Naive thymus-derived CD4-positive, alpha-beta T cell (primary cell): Measurements from ENCODE around the gene SLC44A5. TPM values are rescaled to one million over a fixed set of nuclear protein-coding genes. Genes with fewer than 3 reads are reported as not detected.
"Not testable (repeated sequence)": the region's sequence is repeated elsewhere in the genome, so short reads cannot be mapped to it uniquely, and the experiment has no call there.

ENCODE experiments used
- ATAC-seq: fragments of 150-1000 bp; cut with Tn5 transposase; 2 replicates; pipeline ENCODE4 v1.10.0; 2021; ENCODE audit warnings: mild to moderate bottlenecking, moderate library complexity
- CTCF ChIA-PET: fragments of 350-600 bp; sonication (Branson Sonifier 250); formaldehyde crosslinking; loops from one replicate; lab custom pipeline; 2021; ENCODE audit warnings: antibody characterized with exemption; lab: Charles Lee
- POLR2A ChIA-PET: fragments of 350-600 bp; sonication (Branson Sonifier 250); formaldehyde crosslinking; loops from one replicate; lab custom pipeline; 2021; ENCODE audit warnings: antibody characterized with exemption, inconsistent platforms; lab: Charles Lee
- DNase-seq, 9 donors: peaks; one replicate each; pipeline versions ENCODE4 v3.0.0 to v3.0.0-alpha.2; 2020 to 2022; ENCODE audit warnings: mixed read lengths in 1 of 9
- H3K27ac ChIP-seq: one replicate; pipeline ENCODE4 v1.7.0; 2013; ENCODE audit warnings: mild to moderate bottlenecking, low read depth, low read length, moderate library complexity
- H3K27me3 ChIP-seq, 2 donors: one replicate each; pipeline ENCODE4 v1.7.0; 2013; ENCODE audit warnings: low read length in 2 of 2, mild to moderate bottlenecking in 2 of 2, moderate library complexity in 2 of 2; ENCODE audit not compliant: control insufficient read depth in 2 of 2, insufficient read depth in 2 of 2
- H3K36me3 ChIP-seq, 3 experiments: 1 replicate in 2 of 3; 2 replicates in 1 of 3; pipeline ENCODE4 v1.7.0; 2013; ENCODE audit warnings: low read length in 3 of 3, mild to moderate bottlenecking in 3 of 3, moderate library complexity in 1 of 3; ENCODE audit not compliant: insufficient read depth in 3 of 3, control insufficient read depth in 2 of 3
- H3K4me1 ChIP-seq, 2 donors: one replicate each; pipeline ENCODE4 v1.7.0; 2013; ENCODE audit warnings: low read length in 2 of 2, mild to moderate bottlenecking in 2 of 2, moderate library complexity in 1 of 2; ENCODE audit not compliant: control insufficient read depth in 2 of 2, insufficient read depth in 2 of 2
- H3K4me3 ChIP-seq: 2 replicates; pipeline ENCODE4 v1.7.0; 2013; ENCODE audit warnings: mild to moderate bottlenecking, low read length
- H3K9me3 ChIP-seq, 3 experiments: 1 replicate in 2 of 3; 2 replicates in 1 of 3; pipeline ENCODE4 v1.7.0; 2013; ENCODE audit warnings: low read length in 3 of 3; ENCODE audit not compliant: control insufficient read depth in 2 of 3
- H3K27ac Mint-ChIP-seq, 9 donors: one replicate each; pipeline ENCODE4 v1.8.0; 2020 to 2022; ENCODE audit warnings: mixed read lengths in 9 of 9, mild to moderate bottlenecking in 8 of 9, moderate library complexity in 5 of 9, inconsistent platforms in 2 of 9
- H3K27me3 Mint-ChIP-seq, 5 donors: one replicate each; pipeline ENCODE4 v1.8.0; 2021 to 2022; ENCODE audit warnings: mixed read lengths in 5 of 5, mild to moderate bottlenecking in 1 of 5
- H3K36me3 Mint-ChIP-seq, 5 donors: one replicate each; pipeline ENCODE4 v1.8.0; 2020 to 2022; ENCODE audit warnings: mixed read lengths in 5 of 5, mild to moderate bottlenecking in 3 of 5, inconsistent platforms in 1 of 5
- H3K4me1 Mint-ChIP-seq, 7 donors: one replicate each; pipeline ENCODE4 v1.8.0; 2020 to 2022; ENCODE audit warnings: mixed read lengths in 7 of 7, mild to moderate bottlenecking in 3 of 7, inconsistent platforms in 1 of 7
- H3K4me3 Mint-ChIP-seq, 10 donors: one replicate each; pipeline ENCODE4 v1.8.0; 2020 to 2022; ENCODE audit warnings: mild to moderate bottlenecking in 10 of 10, mixed read lengths in 10 of 10, moderate library complexity in 6 of 10, inconsistent platforms in 2 of 10
- H3K9me3 Mint-ChIP-seq, 11 donors: one replicate each; pipeline ENCODE4 v1.8.0; 2020 to 2022; ENCODE audit warnings: mixed read lengths in 11 of 11, mild to moderate bottlenecking in 4 of 11, inconsistent platforms in 1 of 11, moderate library complexity in 1 of 11
- intact Hi-C, 2 donors: fragments of 100-400 bp; cut with micrococcal nuclease; formaldehyde crosslinking; loops; one replicate each; pipeline ENCODE4 v1.15.1; 2023
- polyA plus RNA-seq, 2 donors: library from polyadenylated mRNA; unstranded; fragments of 300-500 nt; fragmentation: Illumina TruSeq; gene quantifications; one replicate each; pipeline ENCODE4 v1.2.3, GENCODE V29; 2021
- total RNA-seq, 6 experiments: library from RNA in 5 of 6; stranded (reverse) in 5 of 6; gene quantifications; 1 replicate in 5 of 6; 2 replicates in 1 of 6; pipeline ENCODE4 v1.2.3 and lab custom pipeline; 2021 to 2026

The SLC44A5 gene
- total and polyA plus RNA-seq, 7 experiments from 2014 or later, result 0.92 to 6.0 (median 3.0) TPM; not detected in 3

DNA sequence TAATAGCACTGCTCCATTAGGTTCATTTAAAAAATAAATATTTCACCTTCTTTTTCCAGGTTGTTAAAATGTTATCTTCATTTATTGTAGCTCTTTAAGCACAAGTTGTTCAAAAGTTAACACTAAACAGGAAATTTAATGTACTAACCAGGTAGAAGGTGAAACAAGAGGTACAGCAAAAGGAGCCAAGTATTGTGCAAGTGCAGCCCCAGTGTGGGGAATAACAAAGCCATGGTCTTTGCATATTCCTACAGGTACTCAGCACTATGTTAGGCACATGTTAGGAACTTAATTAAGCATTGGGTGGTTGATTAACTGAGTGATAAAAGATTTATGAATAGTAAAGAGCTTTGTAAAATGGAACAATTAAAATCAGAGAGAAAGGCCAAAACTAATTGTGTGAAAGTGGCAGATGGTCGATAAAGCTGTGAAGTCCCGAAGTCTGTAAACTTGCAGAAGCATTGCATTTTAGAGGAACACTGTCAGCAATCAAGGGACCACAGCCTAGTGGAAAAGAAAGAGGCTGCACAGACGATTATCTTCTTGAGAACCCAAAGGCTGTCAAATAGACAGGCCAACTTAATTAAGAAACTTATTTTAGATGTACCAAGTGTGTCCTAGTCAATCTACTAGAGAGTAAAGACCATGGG, 185.8 kb downstream of the SLC44A5 start:
- ChIA-PET CTCF (no interaction called here), POLR2A (no interaction called here)
- no peak overlapping the region for H3K4me3 Mint-ChIP-seq

DNA sequence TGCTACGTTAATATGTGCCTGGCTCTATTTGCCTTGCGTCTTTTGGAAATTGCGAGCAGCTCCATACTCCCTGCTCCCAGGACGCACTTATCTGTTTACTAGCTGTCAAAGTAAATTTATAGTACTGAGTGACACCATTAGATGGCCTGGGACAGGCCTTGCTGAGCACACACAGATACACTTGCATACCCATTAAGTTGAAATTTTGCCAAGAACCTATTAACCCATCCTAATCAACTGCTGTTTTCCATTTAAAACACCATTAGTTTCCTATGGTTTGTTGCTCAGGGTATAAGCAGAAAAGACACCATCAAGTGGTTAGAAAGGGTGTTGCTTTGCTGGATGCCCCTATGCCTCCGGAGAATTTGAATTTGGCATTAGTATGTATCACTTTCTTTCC, 187.3 kb downstream of the SLC44A5 start:
- DNase-seq, result no peak
- Mint-ChIP-seq H3K4me3 (no peak overlapping the region), H3K27ac (no peak overlapping the region), H3K36me3 (no peaks in the 10 kb centered on the region), H3K9me3 (peaks cover 0 to 3% (median 0%) of the 10 kb centered on the region in 11 donors), H3K27me3 (no peaks in the 10 kb centered on the region), H3K4me1 (no peaks in the 10 kb centered on the region)
- Histone ChIP-seq H3K36me3 (no peaks in the 10 kb centered on the region), H3K27me3 (no peaks in the 10 kb centered on the region), H3K4me3 (no peak overlapping the region), H3K4me1 (no peaks in the 10 kb centered on the region), H3K27ac (no peak overlapping the region), H3K9me3 (no peaks in the 10 kb centered on the region)
- ChIA-PET POLR2A (no interaction called here), CTCF (no interaction called here)
- intact Hi-C loops, result loop anchor here in 1 of 2 donors (1.0 kb wide), 1 partner anchor 158 kb away; no protein-coding TSS in a partner anchor
- ATAC-seq, result no peak

More for the DNA sequence above, 185.8 kb downstream of the SLC44A5 start:
- Mint-ChIP-seq H3K36me3 (no peaks in the 10 kb centered on the region), H3K27ac (no peak overlapping the region), H3K4me1 (no peaks in the 10 kb centered on the region), H3K9me3 (peaks cover 0 to 8% (median 0%) of the 10 kb centered on the region in 11 donors), H3K27me3 (no peaks in the 10 kb centered on the region)
- intact Hi-C loops, result no loop called here
- ATAC-seq (no peak), DNase-seq (no peak)
- Histone ChIP-seq H3K4me3 (no peak overlapping the region), H3K27me3 (no peaks in the 10 kb centered on the region), H3K4me1 (no peaks in the 10 kb centered on the region), H3K36me3 (no peaks in the 10 kb centered on the region), H3K9me3 (no peaks in the 10 kb centered on the region), H3K27ac (no peak overlapping the region)

DNA sequence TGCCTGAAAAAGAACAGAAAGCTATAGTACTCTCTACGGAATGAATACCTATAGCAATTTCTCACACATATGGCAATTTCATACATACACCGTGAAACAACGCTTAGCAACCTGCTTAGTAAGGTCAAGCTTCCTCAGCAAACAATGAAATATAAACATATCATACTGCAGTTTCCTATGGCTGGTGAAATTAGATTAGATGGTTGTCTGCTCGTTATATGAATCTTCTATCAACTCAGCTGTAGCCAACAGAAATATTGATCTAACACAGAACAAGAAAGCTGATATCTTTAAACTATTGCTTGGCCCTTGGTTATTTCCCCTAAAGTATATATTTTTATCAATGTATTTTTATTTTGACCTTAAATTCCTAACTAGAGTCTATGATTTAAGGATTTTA, 187.8 kb downstream of the SLC44A5 start:
- DNase-seq (no peak), ATAC-seq (no peak)
- no peak overlapping the region for H3K27ac ChIP-seq
- intact Hi-C loops, result loop anchor here in 1 of 2 donors (1.0 kb wide), 1 partner anchor 158 kb away; no protein-coding TSS in a partner anchor
- peaks cover 0 to 3% (median 0%) of the 10 kb centered on the region in 11 donors for H3K9me3 Mint-ChIP-seq
- H3K27me3 Mint-ChIP-seq, result peaks cover 0 to 4% (median 0%) of the 10 kb centered on the region in 5 donors
- no peaks in the 10 kb centered on the region for H3K4me1 ChIP-seq
- POLR2A ChIA-PET, result no interaction called here
- no peaks in the 10 kb centered on the region for H3K36me3 ChIP-seq
- H3K27me3 ChIP-seq, result no peaks in the 10 kb centered on the region
- CTCF ChIA-PET, result no interaction called here
- H3K4me3 ChIP-seq, result no peak overlapping the region
- H3K36me3 Mint-ChIP-seq, result no peaks in the 10 kb centered on the region
- H3K9me3 ChIP-seq, result no peaks in the 10 kb centered on the region
- no peak overlapping the region for H3K27ac Mint-ChIP-seq
- H3K4me3 Mint-ChIP-seq, result no peak overlapping the region
- no peaks in the 10 kb centered on the region for H3K4me1 Mint-ChIP-seq

DNA sequence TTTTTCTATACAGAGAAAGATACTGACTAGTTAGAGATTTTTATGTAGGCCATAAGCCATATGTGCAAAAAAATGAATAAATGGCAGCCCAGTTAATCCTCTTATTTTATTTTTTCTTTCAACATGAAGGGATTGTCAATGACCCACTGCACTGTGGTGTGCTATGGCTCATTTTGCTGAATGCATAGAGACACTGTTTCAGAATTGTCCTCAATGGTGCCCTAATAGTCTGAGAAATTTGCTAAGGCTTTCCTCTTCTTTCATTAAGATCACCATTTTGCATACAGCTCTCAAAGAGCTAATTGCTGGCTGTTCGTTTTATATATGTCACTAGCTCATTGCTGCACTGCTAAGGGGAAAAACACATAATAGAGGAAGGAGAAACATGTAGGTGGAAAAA, 189.5 kb downstream of the SLC44A5 start:
- Mint-ChIP-seq H3K4me3 (no peak overlapping the region), H3K9me3 (peaks cover 0 to 8% (median 5%) of the 10 kb centered on the region in 11 donors), H3K36me3 (no peaks in the 10 kb centered on the region), H3K27me3 (peaks cover 0 to 4% (median 0%) of the 10 kb centered on the region in 5 donors), H3K27ac (no peak overlapping the region), H3K4me1 (no peaks in the 10 kb centered on the region)
- ATAC-seq, result no peak
- Histone ChIP-seq H3K36me3 (no peaks in the 10 kb centered on the region), H3K4me3 (no peak overlapping the region), H3K27ac (no peak overlapping the region), H3K27me3 (no peaks in the 10 kb centered on the region), H3K9me3 (no peaks in the 10 kb centered on the region), H3K4me1 (no peaks in the 10 kb centered on the region)
- DNase-seq, result no peak
- intact Hi-C loops, result no loop called here
- POLR2A ChIA-PET, result no interaction called here
- CTCF ChIA-PET, result no interaction called here

DNA sequence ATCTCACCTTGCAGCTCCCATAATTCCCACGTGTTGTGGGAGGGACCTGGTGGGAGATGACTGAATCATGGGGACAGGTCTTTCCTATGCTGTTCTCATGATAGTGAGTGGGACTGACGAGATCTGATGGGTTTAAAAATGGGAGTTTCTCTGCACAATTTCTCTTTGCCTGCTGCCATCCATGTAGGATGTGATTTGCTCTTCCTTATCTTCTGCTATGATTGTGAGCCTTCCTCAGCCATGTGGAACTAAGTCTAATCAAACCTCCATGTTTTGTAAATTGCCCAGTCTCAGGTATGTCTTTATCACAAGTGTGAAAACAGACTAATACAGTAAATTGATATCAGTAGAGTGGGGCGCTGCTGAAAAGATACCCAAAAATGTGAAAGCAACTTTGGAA, 195.7 kb downstream of the SLC44A5 start:
- Histone ChIP-seq H3K4me1 (no peaks in the 10 kb centered on the region), H3K27ac (no peak overlapping the region), H3K4me3 (no peak overlapping the region), H3K9me3 (no peaks in the 10 kb centered on the region), H3K27me3 (no peaks in the 10 kb centered on the region), H3K36me3 (no peaks in the 10 kb centered on the region)
- no peaks in the 10 kb centered on the region for H3K4me1 Mint-ChIP-seq
- intact Hi-C loops, result no loop called here
- no peak overlapping the region for H3K27ac Mint-ChIP-seq
- peaks cover 0 to 8% (median 5%) of the 10 kb centered on the region in 11 donors for H3K9me3 Mint-ChIP-seq
- peaks cover 0 to 4% (median 0%) of the 10 kb centered on the region in 5 donors for H3K27me3 Mint-ChIP-seq
- ATAC-seq, result no peak
- CTCF ChIA-PET, result no interaction called here
- POLR2A ChIA-PET, result no interaction called here
- no peak overlapping the region for H3K4me3 Mint-ChIP-seq
- H3K36me3 Mint-ChIP-seq, result no peaks in the 10 kb centered on the region
- DNase-seq, result no peak

DNA sequence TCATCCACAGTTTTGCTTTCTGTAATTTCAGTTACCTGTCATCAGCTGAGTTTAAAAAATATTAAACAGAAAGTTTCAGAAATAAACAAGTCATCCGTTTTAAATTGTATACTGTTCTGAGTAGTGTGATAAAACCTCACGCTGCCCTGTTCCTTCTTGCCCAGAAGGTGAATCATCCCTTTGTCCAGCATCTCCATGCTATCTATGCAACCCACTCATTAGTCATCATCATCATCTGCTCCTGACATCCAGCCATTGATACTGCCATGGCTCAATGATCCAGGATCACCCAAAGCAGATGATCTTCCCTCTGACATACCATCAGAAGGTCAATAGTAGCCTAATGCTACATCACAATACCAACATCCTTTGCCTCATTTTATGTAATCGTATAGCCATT, 198.3 kb downstream of the SLC44A5 start:
- Histone ChIP-seq H3K27me3 (no peaks in the 10 kb centered on the region), H3K36me3 (no peaks in the 10 kb centered on the region), H3K4me1 (no peaks in the 10 kb centered on the region), H3K9me3 (no peaks in the 10 kb centered on the region), H3K27ac (no peak overlapping the region), H3K4me3 (no peak overlapping the region)
- no peaks in the 10 kb centered on the region for H3K4me1 Mint-ChIP-seq
- no peak overlapping the region for H3K4me3 Mint-ChIP-seq
- no peaks in the 10 kb centered on the region for H3K36me3 Mint-ChIP-seq
- H3K27me3 Mint-ChIP-seq, result no peaks in the 10 kb centered on the region
- ChIA-PET POLR2A (no interaction called here), CTCF (no interaction called here)
- no peak for ATAC-seq
- H3K27ac Mint-ChIP-seq, result no peak overlapping the region
- intact Hi-C loops, result no loop called here
- DNase-seq, result no peak
- H3K9me3 Mint-ChIP-seq, result peaks cover 0 to 8% (median 6%) of the 10 kb centered on the region in 11 donors

DNA sequence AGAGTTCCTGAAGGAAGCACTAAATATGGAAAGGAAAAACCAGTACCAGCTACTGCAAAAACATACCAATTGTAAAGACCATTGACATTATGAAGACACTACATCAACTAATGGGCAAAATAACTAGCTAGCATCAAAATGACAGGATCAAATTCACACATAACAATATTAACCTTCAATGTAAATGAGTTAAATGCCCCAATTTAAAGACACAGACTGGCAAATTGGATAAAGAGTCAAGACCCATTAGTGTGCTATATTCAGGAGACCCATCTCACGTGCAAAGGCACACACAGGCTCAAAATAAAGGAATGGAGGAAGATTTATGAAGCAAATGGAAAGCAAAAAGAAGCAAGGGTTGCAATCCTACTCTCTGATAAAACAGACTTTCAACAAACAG, 206.2 kb downstream of the SLC44A5 start:
- DNase-seq, H3K36me3 ChIP-seq, H3K4me3 ChIP-seq, H3K4me1 ChIP-seq, CTCF ChIA-PET, H3K4me1 Mint-ChIP-seq, intact Hi-C loops, H3K27ac Mint-ChIP-seq, H3K36me3 Mint-ChIP-seq, H3K27ac ChIP-seq, POLR2A ChIA-PET, H3K9me3 ChIP-seq, H3K27me3 Mint-ChIP-seq, H3K4me3 Mint-ChIP-seq, H3K27me3 ChIP-seq, ATAC-seq: not testable (repeated sequence)
- H3K9me3 Mint-ChIP-seq, result peaks cover 4 to 28% (median 16%) of the 10 kb centered on the region in 11 donors
